Measurements from ENCODE around the gene SLC6A7. TPM values are rescaled to one million over a fixed set of nuclear protein-coding genes. Genes with fewer than 3 reads are reported as not detected.

Gene SLC6A7
- polyA plus RNA-seq, 1 of the 3 experiments (the other 2 are of a cell fraction): not detected

GRCh38 chr5:150188146-150188842 is 1.6 kb upstream of the SLC6A7 start:
- no peak overlapping the region for H3K27ac ChIP-seq (ENCODE audit: low read depth in 2 of 2, low read length in 1 of 2)
- POLR2A ChIA-PET: no interaction called here
- 10% methylated on average over 2 of the region's 3 CpGs for WGBS (ENCODE audit: low lambda C conversion rate)
- H3K36me3 ChIP-seq (replicated peaks in 1 of 2; ENCODE audit: control insufficient read depth in 1 of 2, insufficient read depth in 2 of 2, low read length in 1 of 2): no peaks in the 10 kb centered on the region
- H3F3A ChIP-seq (replicated peaks; ENCODE audit: insufficient read depth): no peaks in the 10 kb centered on the region
- H3K79me2 ChIP-seq (ENCODE audit: insufficient read depth): no peaks in the 10 kb centered on the region
- H2AFZ ChIP-seq (ENCODE audit: low read depth): no peak overlapping the region
- peaks cover 0 to 4% of the 10 kb centered on the region in 2 experiments; a peak in 1 of 4 replicates for H3K4me1 ChIP-seq (ENCODE audit: control insufficient read depth in 1 of 2, insufficient read depth in 2 of 2, low read depth in 1 of 2, low read length in 1 of 2)
- H3K4me3 ChIP-seq (ENCODE audit: low read depth in 2 of 2, low read length in 1 of 2): no peak overlapping the region
- CTCF ChIA-PET: interaction anchor here (0.7 to 3.3 kb wide), 6 partner anchors 10 to 58 kb away, joined by 3 to 12 read pairs (median 4); no protein-coding TSS in a partner anchor
- no peak overlapping the region for H3K9ac ChIP-seq
- peaks cover 39% of the 10 kb centered on the region for H3K27me3 ChIP-seq (ENCODE audit: insufficient read depth)
- no peak for DNase-seq
- no peaks in the 10 kb centered on the region for H3K9me3 ChIP-seq
- H4K20me1 ChIP-seq (ENCODE audit: insufficient read depth): no peaks in the 10 kb centered on the region
- no peaks in the 10 kb centered on the region for H3K9me2 ChIP-seq
- TF ChIP-seq POLR2AphosphoS5 (IDR thresholded peaks at IDR 0.05; ENCODE audit: low read depth, low read length) (no peak), FOSL2 (IDR thresholded peaks at IDR 0.05; ENCODE audit: borderline replicate concordance, low read depth) (no peak), YY1 (IDR thresholded peaks at IDR 0.05; ENCODE audit: low read depth) (no peak), MXI1 (IDR thresholded peaks at IDR 0.05; ENCODE audit: low read depth, low read length) (no peak), CHD2 (IDR thresholded peaks at IDR 0.05; ENCODE audit: low read length, partially characterized antibody) (no peak), SIN3A (IDR thresholded peaks at IDR 0.05; ENCODE audit: borderline replicate concordance, low read depth, low read length) (no peak), CTCF (IDR thresholded peaks at IDR 0.05) (no peak), RCOR1 (IDR thresholded peaks at IDR 0.05; ENCODE audit: low read length) (no peak), MEF2A (IDR thresholded peaks at IDR 0.05; ENCODE audit: borderline replicate concordance, low read depth) (no peak), TEAD4 (IDR thresholded peaks at IDR 0.05; ENCODE audit: borderline replicate concordance, insufficient read depth) (no peak)
- no peak overlapping the region for H3K4me2 ChIP-seq

- Histone ChIP-seq H3K9me2 (no peaks in the 10 kb centered on the region), H4K20me1 (ENCODE audit: insufficient read depth) (no peaks in the 10 kb centered on the region), H3K9ac (no peak overlapping the region), H3K4me3 (ENCODE audit: low read depth in 2 of 2, low read length in 1 of 2) (no peak overlapping the region), H3K36me3 (replicated peaks in 1 of 2; ENCODE audit: control insufficient read depth in 1 of 2, insufficient read depth in 2 of 2, low read length in 1 of 2) (no peaks in the 10 kb centered on the region), H3F3A (replicated peaks; ENCODE audit: insufficient read depth) (no peaks in the 10 kb centered on the region), H3K27me3 (ENCODE audit: insufficient read depth) (peaks cover 39% of the 10 kb centered on the region), H3K4me2 (no peak overlapping the region), H3K79me2 (ENCODE audit: insufficient read depth) (no peaks in the 10 kb centered on the region), H3K27ac (ENCODE audit: low read depth in 2 of 2, low read length in 1 of 2) (no peak overlapping the region), H3K4me1 (ENCODE audit: control insufficient read depth in 1 of 2, insufficient read depth in 2 of 2, low read depth in 1 of 2, low read length in 1 of 2) (peaks cover 0 to 4% of the 10 kb centered on the region in 2 experiments; a peak in 1 of 4 replicates), H2AFZ (ENCODE audit: low read depth) (no peak overlapping the region), H3K9me3 (no peaks in the 10 kb centered on the region)
- POLR2A ChIA-PET: no interaction called here
- no peak for TF ChIP-seq FOXM1 (IDR thresholded peaks at IDR 0.05; ENCODE audit: low read depth)
- no peak for TF ChIP-seq REST (IDR thresholded peaks at IDR 0.05; ENCODE audit: low read depth, low read length)
- TF ChIP-seq TEAD4 (IDR thresholded peaks at IDR 0.05; ENCODE audit: borderline replicate concordance, insufficient read depth): no peak
- TF ChIP-seq USF1 (IDR thresholded peaks at IDR 0.05; ENCODE audit: borderline replicate concordance, low read depth): no peak
- no peak for TF ChIP-seq FOSL2 (IDR thresholded peaks at IDR 0.05; ENCODE audit: borderline replicate concordance, low read depth)
- TF ChIP-seq EP300 (IDR thresholded peaks at IDR 0.05; ENCODE audit: borderline replicate concordance in 1 of 2, low read depth in 1 of 2, low read length in 1 of 2): no peak
- no peak for TF ChIP-seq CTCF (IDR thresholded peaks at IDR 0.05)
- no peak for DNase-seq
- CTCF ChIA-PET: interaction anchor here (0.6 to 3.3 kb wide), 7 partner anchors 11 to 144 kb away, joined by 3 to 12 read pairs (median 3); no protein-coding TSS in a partner anchor
- 71% methylated on average over 3 of the region's 3 CpGs for WGBS (ENCODE audit: low lambda C conversion rate)
Measured at GRCh38 chr5:150189326-150189725, 536 bp upstream of the SLC6A7 start.
